Measurements from ENCODE around the gene RSRC2.
"Not testable (repeated sequence)": the region's sequence is repeated elsewhere in the genome, so short reads cannot be mapped to it uniquely, and the experiment has no call there.

The RSRC2 gene

GRCh38 chr12:122467983-122468382 lies 58.8 kb downstream of the RSRC2 start:
- no peak for TF ChIP-seq CTCF (IDR thresholded peaks at IDR 0.05; ENCODE audit: insufficient read depth, missing control alignments)
- FAIRE-seq, result no peak
- no peak for DNase-seq (ENCODE audit: insufficient read length, low spot score)

GRCh38 chr12:122464317-122465042 lies 62.3 kb downstream of the RSRC2 start:
- DNase-seq (ENCODE audit: insufficient read length, low spot score); FAIRE-seq: not testable (repeated sequence)

- FAIRE-seq (no peak), DNase-seq (ENCODE audit: insufficient read length, low spot score) (no peak)
- TF ChIP-seq CTCF (IDR thresholded peaks at IDR 0.05; ENCODE audit: insufficient read depth, missing control alignments), result no peak
Measured at GRCh38 chr12:122460641-122461040, 66.1 kb downstream of the RSRC2 start.

- no peak for DNase-seq (ENCODE audit: insufficient read length, low spot score)
- no peak for TF ChIP-seq CTCF (IDR thresholded peaks at IDR 0.05; ENCODE audit: insufficient read depth, missing control alignments)
- no peak for FAIRE-seq
Measured at GRCh38 chr12:122460061-122460460, 66.7 kb downstream of the RSRC2 start.

- no peak for DNase-seq (ENCODE audit: insufficient read length, low spot score)
- no peak for TF ChIP-seq CTCF (IDR thresholded peaks at IDR 0.05; ENCODE audit: insufficient read depth, missing control alignments)
- FAIRE-seq, result no peak
Measured at GRCh38 chr12:122459211-122459610, 67.5 kb downstream of the RSRC2 start.

GRCh38 chr12:122458105-122459035 lies 68.4 kb downstream of the RSRC2 start:
- no peak for DNase-seq (ENCODE audit: insufficient read length, low spot score)
- FAIRE-seq, result no peak

GRCh38 chr12:122457627-122458026 lies 69.1 kb downstream of the RSRC2 start:
- FAIRE-seq (no peak), DNase-seq (ENCODE audit: insufficient read length, low spot score) (no peak)
- TF ChIP-seq CTCF (IDR thresholded peaks at IDR 0.05; ENCODE audit: insufficient read depth, missing control alignments), result no peak

More at GRCh38 chr12:122458105-122459035, 68.4 kb downstream of the RSRC2 start:
- TF ChIP-seq CTCF (IDR thresholded peaks at IDR 0.05; ENCODE audit: insufficient read depth, missing control alignments), result no peak
